NCI-H2227 (cell line): Measurements from ENCODE around the gene SUSD2.
"Not testable (repeated sequence)": the region's sequence is repeated elsewhere in the genome, so short reads cannot be mapped to it uniquely, and the experiment has no call there.

Source experiments
- DNase-seq: peaks from one replicate; lab custom pipeline; 2025; ENCODE audit not compliant: unreplicated experiment; lab: John Stamatoyannopoulos, UW

Gene SUSD2

DNA sequence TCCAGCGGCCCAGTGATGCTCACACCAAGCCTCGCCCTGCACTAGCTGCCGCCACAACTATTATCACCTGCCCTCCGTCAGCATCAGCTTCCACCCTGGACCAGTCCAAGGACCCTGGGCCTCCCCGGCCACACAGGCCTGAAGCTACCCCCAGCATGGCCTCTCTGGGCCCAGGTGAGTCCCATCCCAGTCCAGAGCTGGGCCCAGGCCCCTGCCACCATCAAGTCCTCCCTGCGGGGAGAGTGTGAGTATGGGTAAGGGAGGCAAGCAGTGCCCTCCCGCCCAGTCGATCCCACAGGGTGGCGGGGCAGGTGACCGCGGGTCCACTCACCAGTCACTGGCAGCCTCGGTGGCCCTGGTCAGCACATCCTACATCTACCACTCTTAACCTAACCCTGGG, 9.5 kb upstream of the SUSD2 start:
- no peak for DNase-seq

DNA sequence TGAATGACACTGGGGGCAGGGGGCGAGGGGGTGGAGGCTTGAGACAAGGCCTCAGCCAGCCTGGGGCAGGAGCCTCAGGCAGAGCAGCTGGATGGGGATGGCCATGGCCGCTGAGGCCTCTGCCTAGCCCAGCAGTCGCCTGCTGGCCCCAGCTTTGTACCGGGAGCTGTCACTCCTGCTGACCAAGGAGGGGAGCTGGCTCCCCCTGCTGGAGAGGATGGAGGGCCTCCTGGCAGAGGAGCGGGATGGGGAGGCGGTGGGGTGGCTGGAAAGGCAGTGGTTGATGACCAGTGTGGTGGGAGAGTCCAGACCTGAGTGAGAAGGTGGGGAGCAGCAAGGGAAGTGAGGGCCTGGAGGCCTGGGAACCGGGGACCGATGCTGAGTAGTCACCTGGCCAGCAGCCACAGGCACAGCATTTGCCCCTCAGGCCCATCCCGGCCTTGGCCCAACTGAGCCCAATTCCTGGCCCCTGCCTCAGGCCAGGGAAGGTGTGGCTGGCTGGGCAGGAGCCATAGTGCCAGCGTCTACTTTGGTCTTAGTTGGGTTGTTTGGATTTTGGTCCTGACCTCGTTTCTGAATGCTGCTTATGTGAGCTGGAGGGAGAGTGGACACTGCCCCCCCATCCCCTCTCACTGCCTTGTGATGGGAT, 6.0 kb upstream of the SUSD2 start:
- peak; percentile 69 for DNase-seq

DNA sequence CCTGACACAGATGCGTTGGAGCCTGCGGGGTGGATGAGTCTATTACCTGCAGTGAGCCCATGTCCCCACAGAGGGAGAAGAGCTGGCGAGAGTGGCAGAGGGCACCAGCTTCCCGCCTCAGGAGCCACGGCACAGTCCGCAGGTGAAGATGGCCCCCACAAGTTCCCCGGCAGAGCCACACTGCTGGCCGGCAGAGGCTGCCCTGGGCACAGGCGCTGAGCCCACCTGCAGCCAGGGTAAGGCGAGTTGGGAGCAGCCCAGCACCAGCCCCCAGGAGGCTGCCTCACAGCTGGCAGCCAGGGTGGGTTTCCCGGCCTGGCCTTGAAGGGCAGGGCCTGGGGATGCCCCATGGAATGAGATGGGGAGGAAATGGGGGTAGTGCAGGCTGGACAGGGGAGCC, 5.2 kb upstream of the SUSD2 start:
- DNase-seq: no peak

DNA sequence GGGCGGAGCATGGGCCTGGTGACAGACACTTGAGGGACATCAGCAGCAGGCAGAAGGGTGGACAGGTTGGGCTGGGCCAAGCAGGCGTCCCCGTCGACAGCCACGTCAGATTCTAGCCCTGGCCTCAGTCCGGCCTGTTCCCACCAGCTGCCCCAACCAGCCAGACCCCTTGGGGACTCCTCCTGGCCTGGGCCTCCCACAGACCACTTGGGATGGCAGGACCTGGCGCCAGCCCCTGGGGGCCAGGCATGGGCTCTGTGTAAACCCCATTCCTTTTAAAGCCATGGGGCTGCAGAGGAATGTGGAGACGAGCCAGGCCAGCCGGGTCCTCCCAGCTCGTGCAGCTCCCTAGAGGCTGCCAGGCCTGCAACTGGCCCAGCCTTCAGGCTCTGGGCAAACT, 4.7 kb upstream of the SUSD2 start:
- no peak for DNase-seq

DNA sequence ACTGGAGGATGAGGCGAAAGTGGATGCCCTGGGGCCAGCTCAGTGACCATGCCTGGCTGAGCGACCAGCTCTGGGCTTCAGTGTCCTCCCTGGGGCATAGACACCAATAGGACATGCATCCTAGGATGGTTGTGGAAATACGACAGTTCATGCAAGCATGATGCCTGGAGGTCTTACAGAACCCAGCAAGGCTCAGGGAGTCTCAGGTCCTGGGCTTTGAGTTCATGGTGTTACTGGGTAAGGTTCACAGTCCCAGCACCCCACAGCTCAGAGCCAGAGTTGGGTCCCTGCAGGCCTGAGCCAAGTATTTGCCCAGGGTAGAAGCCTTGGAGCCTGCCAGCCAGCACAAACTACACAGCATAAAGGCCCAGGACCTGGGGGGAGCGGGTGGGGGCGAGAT, 4.2 kb upstream of the SUSD2 start:
- DNase-seq: no peak

DNA sequence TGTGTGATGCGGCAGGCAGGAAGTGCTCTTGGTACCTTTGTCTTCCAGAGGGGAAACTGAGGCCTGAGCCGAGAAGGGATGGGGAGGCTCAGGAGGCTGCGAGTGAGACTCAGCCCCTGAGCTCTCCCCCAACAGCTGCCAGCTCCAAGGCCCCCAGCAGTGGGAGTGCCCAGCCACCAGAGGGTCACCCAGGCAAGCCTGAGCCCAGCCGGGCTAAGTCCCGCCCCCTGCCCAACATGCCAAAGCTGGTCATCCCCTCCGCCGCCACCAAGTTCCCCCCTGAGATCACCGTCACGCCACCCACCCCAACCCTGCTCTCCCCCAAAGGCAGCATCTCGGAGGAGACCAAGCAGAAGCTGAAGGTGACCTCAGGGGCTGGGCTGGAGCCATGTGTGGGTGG, 3.8 kb upstream of the SUSD2 start:
- DNase-seq: no peak

DNA sequence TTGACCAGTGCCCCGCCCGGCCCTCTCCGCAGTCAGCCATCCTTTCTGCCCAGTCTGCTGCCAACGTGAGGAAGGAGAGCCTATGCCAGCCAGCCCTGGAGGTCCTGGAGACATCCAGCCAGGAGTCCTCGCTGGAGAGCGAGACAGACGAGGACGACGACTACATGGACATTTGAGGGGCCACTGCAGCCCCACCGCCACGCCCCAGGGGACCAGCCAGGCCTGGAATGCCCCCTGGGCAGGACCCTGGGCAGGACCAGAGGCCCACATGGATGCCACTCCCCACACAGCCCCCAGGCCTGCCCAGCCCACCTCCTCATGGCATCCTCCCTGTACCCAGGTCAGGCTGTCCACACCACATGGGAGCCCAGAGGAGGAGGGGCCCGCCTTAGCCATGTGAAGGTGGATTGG, 3.3 kb upstream of the SUSD2 start:
- DNase-seq: no peak

DNA sequence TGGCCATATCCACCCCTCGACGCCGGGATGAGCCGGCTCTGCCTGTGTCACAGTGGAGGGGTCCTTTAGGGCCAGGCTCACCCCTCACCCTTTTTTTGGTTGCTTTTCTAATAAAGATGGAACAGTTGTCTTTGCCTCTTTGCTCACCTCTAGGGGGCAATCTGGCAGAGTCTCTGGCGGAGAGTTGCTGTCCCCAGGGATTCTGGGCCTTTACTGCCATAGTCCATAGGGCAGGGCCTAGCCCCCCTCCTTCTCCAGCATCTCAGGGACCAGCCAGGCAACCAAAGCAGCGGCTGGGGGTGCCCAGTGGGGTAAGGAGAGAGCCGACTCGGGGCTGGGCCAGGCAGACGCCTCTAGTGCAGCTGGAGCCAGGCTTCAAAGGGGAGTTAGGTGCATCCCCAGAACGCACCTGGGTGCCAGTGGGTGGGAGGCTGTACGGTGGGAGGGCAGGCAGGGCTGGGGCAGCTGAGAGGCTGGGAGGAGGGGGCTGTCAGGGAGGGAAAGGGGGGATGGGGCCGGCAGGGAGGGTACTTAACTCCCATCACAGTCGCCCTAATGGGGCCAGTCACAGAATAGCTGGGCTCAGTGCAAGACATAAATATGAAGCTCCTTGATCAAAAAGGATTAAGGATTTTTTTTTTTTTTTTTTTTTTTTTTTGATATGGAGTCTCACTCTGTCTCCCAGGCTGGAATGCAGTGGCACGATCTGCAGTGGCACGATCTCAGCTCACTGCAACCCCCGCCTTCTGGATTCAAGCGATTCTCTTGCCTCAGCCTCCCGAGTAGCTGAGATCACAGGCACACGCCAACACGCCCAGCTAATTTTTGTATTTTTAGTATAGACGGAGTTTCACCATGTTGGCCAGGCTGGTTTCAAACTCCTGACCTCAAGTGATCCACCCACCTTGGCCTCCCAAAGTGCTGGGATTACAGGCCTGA, 2.5 kb upstream of the SUSD2 start:
- no peak for DNase-seq

DNA sequence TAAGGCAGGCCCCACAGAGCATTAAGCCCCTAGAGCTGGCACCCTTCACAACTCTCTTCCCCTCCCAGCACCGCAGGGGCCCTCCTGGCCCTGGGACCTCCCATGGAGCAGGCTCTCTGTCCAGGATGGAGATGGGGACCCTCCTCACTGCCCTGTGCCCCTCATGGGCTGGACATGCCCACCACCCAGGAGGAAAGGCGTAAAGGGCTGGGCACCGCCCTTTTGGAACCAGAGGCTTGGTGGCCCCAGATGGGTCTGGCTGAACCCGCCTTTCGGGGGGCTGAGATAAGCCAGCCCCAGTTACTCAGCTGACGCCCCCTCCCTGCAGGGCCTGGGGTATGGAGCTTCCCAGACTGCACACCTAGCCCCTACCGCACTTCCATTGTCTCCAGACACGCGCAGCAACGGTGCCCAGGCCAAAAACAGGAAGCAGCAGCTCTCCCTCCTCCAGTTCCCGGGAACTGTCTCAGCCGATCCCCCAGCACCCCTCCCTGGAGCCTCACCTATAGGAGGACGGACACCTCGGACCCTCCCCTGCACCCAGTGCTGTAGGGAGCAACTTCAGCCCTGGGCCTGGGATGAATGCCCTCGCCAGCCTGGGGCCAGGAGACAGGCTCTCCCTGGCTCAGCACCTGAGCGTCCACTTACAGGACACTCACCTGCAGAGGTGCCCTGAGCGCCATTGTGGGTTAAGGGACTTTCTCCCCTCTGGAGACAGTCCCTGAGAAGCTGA, 1.6 kb upstream of the SUSD2 start:
- no peak for DNase-seq

DNA sequence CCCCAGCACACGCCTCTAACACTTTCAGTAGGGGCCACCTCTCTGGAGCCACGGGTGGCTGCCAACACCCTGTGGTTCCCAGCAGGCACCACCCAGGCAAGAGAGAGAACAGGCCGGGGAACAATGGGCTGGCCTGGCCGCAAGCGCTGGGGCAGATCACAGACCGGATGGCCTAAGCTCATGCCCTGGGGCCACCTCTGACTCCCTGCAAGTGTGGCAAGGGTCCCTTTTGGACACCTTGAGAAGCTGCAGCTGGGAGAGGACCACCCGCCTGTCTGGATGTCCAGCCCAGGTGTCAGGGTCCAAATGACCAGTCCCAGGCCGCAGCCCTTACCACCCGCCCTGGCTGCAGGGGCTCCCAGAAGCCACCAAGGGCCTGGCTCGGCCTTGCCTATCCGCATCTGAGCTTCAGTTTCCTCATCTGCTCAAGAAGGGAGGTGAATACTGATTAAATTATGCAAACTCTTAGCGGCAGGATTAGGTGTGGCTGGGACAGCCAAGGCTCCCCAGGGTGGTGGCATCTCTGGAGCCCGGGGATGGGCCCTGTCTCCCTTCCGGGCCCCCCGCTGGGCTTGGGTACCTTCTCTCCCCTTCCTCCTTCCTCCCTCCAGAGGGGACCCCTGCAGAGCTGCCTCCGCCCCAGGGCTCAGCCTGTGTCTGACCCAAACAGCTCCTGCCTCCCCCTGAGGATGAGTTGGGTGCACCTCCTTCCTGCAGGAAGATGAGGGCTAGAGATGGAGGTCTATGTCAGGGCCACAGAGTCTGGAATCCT, 785 bp upstream of the SUSD2 start:
- DNase-seq: no peak

DNA sequence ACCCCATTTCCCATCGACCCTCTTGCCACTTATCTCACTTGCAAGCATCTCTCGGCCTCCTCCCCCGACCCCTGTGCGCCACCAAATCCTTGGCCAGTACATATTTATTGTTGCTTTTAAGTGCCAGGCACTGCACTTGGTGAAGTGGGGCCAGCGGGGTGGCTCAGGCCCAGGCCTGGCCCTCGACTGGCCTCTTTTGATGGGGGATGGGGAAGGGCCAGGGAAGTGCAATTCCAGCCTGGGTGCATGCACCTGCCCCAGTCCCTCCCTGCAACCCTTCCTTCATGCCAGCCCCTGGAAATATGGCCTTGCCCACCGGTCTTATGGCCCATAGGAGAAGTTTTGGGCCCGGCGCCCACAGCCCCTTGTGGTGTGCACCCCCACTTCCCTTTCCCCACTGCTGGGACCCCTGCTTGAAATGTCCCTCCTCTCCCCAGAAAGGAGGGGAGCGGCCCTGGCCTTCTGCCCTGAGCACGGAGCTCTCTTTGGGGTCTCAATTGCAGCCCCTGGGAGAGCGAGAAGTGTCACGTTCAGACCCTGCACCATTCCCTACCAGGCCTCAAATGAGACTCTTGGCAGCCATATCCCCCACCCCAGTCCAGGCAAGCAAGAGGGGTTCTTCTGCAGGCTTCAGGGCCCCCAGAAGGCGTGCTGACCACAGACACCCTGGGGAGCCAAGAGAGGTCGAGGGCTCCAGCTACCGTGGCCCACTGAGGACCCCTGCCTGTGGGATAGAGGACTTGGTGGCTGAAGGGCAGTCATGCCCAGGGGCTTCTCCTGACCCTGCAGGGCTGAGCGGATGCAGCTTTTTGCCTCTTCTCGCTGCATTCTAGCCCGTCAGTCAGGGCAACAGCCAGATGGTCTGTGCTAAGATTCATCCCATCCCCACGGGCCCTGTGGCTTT, 961 bp downstream of the SUSD2 start:
- DNase-seq: no peak

DNA sequence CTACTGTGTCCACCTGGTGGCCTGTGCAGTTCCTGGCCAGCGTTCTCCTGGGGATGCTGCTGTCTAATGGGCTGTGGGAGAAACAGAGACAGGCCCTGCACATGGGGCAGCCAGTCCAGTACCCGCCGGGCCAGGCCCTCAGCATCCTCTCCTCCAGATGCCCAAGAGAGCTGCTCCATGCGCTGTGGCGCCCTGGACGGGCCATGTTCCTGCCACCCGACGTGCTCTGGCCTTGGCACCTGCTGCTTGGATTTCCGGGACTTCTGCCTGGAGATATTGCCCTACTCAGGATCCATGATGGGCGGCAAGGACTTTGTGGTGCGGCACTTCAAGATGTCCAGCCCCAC, 1.6 kb downstream of the SUSD2 start:
- DNase-seq: not testable (repeated sequence)

DNA sequence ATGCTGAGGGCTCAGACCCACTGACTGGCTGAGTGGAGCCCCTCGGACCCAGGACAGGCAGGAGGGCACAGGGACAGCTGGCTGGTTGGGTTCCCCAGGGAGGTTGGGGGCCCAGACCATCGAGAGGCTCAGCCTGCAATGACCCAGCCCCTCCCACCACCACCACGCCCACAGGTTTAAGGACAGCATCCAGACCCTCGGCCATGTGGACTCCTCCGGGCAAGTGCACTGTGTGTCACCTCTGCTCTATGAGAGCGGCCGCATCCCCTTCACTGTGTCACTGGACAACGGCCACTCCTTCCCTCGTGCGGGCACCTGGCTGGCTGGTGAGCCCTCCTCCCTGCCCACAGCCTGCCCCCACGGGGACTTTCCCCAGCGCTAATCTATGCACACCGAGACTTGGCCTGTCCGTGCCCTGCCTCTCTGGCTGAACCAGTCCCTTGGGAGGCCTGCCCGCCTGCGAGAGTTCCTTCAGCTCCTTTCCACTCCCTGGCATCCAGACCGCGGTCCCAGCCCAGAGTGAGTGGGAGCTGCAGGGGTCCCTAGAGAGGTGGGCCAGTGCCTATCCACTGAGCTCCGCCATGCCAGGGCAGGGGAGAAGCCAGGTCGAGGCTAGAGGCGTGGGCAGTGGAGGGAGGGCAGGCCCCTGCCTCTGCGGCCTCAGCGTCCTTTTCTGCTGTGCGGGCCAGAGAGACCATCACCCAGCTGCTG, 2.2 kb downstream of the SUSD2 start:
- DNase-seq: no peak

DNA sequence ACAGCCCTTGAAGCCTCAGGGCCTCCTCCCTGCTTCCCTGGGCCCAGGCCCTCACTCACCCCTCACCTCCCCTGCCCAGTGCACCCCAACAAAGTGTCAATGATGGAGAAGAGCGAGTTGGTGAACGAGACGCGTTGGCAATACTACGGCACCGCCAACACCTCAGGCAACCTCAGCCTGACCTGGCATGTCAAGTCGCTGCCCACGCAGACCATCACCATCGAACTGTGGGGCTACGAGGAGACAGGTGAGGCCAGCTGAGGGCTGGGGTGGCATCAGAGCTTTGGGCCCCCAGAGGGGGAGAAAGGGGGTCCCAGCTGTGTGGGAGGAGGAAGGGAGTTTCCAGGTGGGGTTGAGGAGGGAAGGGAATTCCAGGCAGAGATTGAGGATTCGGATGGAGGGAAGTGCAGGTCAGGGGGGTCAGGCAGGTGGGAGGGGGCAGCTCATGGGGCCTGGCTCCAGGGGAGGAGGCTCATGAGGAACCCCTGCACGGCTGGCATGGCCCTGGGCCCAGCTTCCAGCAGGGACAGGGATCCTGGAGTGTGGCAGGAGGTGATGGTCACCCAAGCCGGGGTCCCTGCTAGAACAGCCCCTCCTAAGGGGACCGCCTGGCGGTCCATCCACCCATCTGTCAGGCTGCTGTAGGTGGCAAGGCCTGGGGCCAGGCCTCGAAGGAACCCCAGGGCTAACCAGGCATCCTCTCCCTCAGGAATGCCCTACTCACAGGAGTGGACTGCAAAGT, 2.9 kb downstream of the SUSD2 start:
- DNase-seq: no peak

DNA sequence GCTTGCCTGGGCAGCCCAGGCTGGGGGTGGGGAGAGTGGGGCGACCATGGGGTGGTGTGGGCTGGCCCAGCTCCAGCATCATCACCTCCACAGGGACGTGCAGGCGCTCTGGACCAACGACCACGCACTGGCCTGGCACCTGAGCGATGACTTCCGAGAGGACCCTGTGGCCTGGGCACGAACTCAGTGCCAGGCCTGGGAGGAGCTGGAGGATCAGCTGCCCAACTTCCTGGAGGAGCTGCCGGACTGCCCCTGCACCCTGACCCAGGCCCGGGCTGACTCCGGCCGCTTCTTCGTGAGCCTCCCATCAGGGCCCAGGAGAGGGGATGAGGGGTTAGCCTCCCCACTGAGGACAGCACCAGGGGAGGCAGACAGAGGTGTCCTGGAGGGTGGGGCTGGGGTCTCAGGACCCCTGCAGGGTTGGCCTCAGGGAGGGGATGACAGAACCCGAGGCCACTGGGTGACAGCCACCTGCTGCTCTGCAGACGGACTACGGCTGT, 3.8 kb downstream of the SUSD2 start:
- DNase-seq: no peak

DNA sequence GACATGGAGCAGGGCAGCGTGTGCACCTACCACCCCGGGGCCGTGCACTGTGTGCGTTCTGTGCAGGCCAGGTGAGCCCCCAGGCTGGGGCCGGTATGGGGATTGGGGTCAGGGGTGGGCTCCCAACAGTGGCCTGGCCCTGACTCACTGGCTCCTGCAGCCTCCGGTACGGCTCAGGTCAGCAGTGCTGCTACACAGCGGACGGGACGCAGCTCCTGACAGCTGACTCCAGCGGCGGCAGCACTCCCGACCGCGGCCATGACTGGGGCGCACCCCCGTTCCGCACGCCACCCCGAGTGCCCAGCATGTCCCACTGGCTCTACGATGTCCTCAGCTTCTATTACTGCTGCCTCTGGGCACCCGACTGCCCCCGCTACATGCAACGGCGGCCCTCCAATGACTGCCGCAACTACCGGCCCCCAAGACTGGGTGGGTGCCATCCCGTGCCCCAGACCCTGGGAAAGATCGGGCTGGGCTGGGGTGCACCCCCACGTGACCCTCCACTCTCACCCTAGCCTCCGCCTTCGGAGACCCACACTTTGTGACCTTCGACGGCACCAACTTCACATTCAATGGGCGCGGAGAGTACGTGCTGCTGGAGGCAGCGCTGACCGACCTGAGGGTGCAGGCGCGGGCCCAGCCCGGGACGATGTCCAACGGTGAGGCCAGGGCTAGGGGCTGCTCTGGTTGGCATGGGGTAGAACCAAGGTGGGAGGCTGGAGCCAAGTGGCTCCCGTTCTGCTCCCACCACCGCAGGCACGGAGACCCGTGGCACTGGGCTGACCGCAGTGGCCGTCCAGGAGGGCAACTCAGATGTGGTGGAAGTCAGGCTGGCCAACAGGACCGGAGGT, 4.4 kb downstream of the SUSD2 start:
- DNase-seq: no peak

DNA sequence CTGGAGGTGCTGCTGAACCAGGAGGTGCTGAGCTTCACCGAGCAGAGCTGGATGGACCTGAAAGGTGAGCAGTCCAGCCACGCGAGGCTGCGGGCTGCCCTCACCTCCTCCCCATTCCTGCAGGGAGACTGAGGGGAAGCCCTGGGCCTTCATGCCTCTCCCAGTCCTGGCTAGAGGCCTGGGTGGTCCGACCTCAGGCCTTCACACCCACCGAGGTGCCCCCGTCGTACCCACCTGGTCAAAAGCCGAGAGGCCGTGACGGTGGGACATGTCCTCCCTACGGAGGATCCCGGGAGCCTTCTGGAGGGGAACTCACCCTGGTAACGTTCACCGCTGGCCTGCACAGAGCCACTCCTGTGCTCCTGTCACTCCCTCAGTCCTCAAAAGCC, 5.1 kb downstream of the SUSD2 start:
- DNase-seq: no peak
